GM12872 (cell line): ENCODE measurements around the gene ADISSP.
A peak's percentile ranks its signal among the peaks of the same experiment; 100 is the strongest.

ENCODE experiments used
- CTCF ChIP-seq: IDR thresholded peaks from 3 replicates; pipeline ENCODE4 v1.5.1; 2011; ENCODE audit warnings: low read depth, mild to moderate bottlenecking, low read length, moderate library complexity; ENCODE audit not compliant: insufficient read depth

The ADISSP gene

DNA sequence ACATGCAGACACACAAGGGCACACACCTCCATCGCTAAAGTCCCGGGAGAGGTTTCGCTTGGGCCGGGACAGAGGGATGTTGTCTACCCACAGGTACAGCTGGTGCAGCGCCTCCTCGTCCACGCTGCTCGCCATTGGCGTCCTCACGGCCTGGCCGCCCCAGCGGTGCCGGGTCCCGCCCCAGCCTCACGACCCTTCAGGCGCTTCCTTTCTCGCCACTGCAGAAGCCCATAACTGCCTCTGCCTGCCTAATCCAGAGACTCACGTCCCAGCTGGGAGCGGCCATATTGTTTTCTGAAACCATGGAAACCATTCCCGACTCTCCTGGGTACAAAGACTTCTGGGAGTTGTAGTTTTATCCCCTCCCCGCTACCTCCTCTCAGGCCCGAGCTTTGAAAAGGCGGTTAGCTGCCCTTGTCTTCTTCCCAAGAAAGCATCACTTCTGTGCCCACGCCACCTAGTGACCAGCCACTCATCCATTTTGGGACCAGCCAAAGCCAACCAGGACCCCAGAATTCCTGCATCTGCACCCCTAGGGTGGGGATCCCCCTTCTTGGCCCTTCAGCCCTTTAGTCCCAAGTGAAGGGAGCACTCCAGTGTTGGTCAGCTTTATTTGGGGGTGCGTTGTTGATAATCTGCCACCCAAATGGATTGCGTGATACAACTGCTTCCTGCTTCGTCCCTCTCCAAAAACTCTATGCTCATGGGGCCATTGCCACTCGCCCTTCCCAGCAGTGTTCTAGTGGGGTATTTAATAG is 13.8 kb upstream of the ADISSP start, which contains the start of gene SPEF1:
Gene SPEF1 (minus strand): TSS at position 296 of the 758 bp plus-strand sequence. CDS start 161 bp downstream, at position 135.
- peak; percentile 36; the same call in 1 of the 3 replicates for TF ChIP-seq CTCF

GRCh38 chr20:3778976-3779375 is 11.4 kb upstream of the ADISSP start:
- TF ChIP-seq CTCF = no peak

DNA sequence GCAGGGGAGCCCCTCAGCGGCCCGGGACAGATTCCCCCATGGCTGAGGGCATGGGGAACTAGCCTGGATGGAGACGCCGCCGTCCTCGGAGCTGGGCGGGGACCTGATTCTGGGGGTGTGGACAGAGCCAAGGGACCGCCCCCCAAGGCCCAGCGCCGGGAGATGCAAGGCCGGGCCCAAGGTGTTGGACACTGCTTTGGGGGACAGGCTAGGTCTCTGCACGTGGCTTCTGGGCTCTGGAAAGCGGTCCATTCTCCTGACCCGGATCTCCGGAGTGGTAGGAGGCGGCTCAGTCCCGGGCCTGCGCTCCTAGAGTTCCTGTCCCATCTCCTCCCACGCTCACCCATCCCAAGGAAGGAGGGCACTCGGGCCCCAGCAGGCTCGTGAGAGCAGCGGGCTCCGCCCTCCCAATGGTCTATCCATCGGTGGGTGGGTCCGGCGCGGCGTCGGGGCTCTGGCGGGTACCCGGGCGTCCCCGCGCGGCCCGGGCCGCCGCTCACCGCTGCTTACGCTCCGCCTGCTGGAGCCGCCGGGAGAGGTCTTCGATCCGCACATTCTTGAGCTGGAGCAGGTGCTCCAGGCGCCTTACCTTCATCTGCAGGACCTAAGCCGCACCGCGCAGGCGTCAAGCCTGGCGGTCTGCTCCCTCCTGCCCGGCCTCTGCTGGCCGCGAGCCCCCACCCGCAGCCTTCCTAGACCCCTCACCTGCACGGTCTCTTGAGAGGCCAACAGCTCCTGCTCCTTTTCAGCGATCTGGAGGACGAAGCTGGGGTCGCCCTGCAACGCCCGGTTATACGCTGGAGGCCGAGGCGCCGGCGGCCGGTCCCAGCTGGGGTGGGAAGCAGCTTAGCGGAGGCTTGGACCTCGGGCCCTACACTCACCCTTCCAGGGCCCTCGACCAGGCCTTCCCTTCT is 10.4 kb upstream of the ADISSP start:
- TF ChIP-seq CTCF = no peak

- no peak for TF ChIP-seq CTCF
These were observed 9.8 kb upstream of the ADISSP start for GRCh38 chr20:3777381-3777715.

DNA sequence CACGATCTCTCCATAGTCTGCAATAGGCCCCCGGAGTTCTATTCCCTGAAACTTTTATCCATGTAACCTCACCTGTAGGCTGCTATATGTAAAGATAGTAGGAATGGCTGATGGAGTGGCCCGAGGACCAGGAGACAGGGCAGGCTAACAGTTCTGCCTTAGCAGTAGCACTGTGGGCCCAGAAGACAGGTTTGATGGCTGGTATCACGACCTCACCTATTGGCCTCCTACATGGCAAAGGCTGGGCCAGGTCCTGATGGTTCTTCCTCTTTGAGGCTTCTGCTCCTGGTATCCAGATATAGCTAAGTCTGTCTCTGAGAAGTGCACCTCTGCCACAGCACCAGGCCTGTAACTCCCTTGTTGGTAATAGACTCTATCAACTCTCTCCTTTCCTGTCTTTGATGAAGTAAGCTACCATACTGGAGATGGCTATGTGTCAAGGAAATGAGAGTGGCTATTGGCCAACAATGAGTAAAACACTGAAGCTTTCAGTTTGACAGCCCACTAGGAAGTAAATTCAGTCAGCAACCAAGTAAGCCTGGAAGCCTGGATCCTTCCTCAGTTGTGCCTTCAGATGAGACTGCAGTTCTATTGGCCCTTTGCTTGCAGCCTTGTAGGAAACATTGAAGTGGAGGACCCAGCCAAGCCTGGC is 8.0 kb upstream of the ADISSP start:
- no peak for TF ChIP-seq CTCF

DNA sequence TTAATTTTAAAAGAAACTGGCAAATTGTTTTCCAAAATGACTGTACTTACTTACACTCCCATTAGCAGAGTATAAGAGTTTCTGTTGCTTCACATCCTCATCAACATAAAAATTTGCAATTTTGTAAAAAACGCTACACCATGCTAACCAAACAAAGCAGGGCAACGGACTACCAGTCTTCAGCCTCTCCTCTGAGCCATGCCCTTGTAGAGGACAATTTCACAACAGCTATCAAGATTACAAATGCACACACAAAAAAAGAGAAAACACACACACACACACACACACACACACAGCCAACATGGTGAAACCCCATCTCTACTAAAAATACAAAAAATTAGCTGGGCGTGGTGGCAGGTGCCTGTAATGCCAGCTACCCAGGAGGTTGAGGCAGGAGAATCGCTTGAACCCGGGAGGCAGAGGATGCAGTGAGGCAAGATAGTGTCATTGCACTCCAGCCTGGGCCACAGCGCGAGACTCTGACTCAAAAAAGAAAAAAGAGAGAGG is 4.1 kb upstream of the ADISSP start:
- no peak for TF ChIP-seq CTCF

- TF ChIP-seq CTCF = peak; percentile 80
These were observed 983 bp upstream of the ADISSP start for GRCh38 chr20:3768342-3769130.
